Measurements from ENCODE around the gene SLC25A11. TPM values are rescaled to one million over a fixed set of nuclear protein-coding genes. Genes with fewer than 3 reads are reported as not detected.

The SLC25A11 gene
- polyA plus RNA-seq, 1 of the 3 experiments (the other 2 are of a cell fraction) = 82.8 TPM

GRCh38 chr17:4937553-4937952 is 2.3 kb downstream of the SLC25A11 start:
- peaks cover 13 to 29% of the 10 kb centered on the region in 2 experiments; a peak in 2 of 4 replicates for H3K4me1 ChIP-seq (ENCODE audit: control insufficient read depth in 1 of 2, insufficient read depth in 2 of 2, low read depth in 1 of 2, low read length in 1 of 2)
- 97% methylated on average over 15 of the region's 16 CpGs for WGBS (ENCODE audit: low lambda C conversion rate)
- no peak for DNase-seq
- no peak overlapping the region for H3K27ac ChIP-seq (ENCODE audit: low read depth in 2 of 2, low read length in 1 of 2)
- no peak overlapping the region for H3K9ac ChIP-seq
- H3K9me3 ChIP-seq = no peaks in the 10 kb centered on the region
- no peaks in the 10 kb centered on the region for H3K27me3 ChIP-seq (ENCODE audit: insufficient read depth)
- H3K4me3 ChIP-seq (ENCODE audit: low read depth in 2 of 2, low read length in 1 of 2) = no peak overlapping the region
- no peaks in the 10 kb centered on the region for H4K20me1 ChIP-seq (ENCODE audit: insufficient read depth)
- peaks cover 38% of the 10 kb centered on the region for H3K79me2 ChIP-seq (ENCODE audit: insufficient read depth)
- ChIA-PET CTCF (interaction anchor here (2.3 kb wide), 1 partner anchor 28 kb away, joined by 11 read pairs; no protein-coding TSS in a partner anchor), POLR2A (no interaction called here)
- H3K9me2 ChIP-seq = no peaks in the 10 kb centered on the region
- H3F3A ChIP-seq (replicated peaks; ENCODE audit: insufficient read depth) = peaks cover 23% of the 10 kb centered on the region
- TF ChIP-seq TAF1 (IDR thresholded peaks at IDR 0.05; ENCODE audit: borderline replicate concordance, low read depth, low read length) (no peak), FOXM1 (IDR thresholded peaks at IDR 0.05; ENCODE audit: low read depth) (no peak), TEAD4 (IDR thresholded peaks at IDR 0.05; ENCODE audit: borderline replicate concordance, insufficient read depth) (no peak), EP300 (IDR thresholded peaks at IDR 0.05; ENCODE audit: borderline replicate concordance in 1 of 2, low read depth in 1 of 2, low read length in 1 of 2) (no peak), GATA2 (CRISPR knock-in tag; IDR thresholded peaks at IDR 0.05) (no peak), USF2 (IDR thresholded peaks at IDR 0.05; ENCODE audit: borderline replicate concordance, low read depth, low read length) (no peak), NRF1 (IDR thresholded peaks at IDR 0.05; ENCODE audit: low read depth, low read length) (no peak), RFX5 (IDR thresholded peaks at IDR 0.05; ENCODE audit: low read length) (no peak), FOSL2 (IDR thresholded peaks at IDR 0.05; ENCODE audit: borderline replicate concordance, low read depth) (no peak), SMC3 (IDR thresholded peaks at IDR 0.05; ENCODE audit: low read depth, low read length) (no peak), CHD2 (IDR thresholded peaks at IDR 0.05; ENCODE audit: low read length, partially characterized antibody) (no peak), MXI1 (IDR thresholded peaks at IDR 0.05; ENCODE audit: low read depth, low read length) (no peak), REST (IDR thresholded peaks at IDR 0.05; ENCODE audit: low read depth, low read length) (no peak), TCF12 (IDR thresholded peaks at IDR 0.05) (no peak), ELF1 (IDR thresholded peaks at IDR 0.05) (no peak), RXRA (IDR thresholded peaks at IDR 0.05; ENCODE audit: borderline replicate concordance, low read depth) (no peak)
- TF ChIP-seq, protein P1, sequence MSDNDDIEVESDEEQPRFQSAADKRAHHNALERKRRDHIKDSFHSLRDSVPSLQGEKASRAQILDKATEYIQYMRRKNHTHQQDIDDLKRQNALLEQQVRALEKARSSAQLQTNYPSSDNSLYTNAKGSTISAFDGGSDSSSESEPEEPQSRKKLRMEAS (IDR thresholded peaks at IDR 0.05; ENCODE audit: low read depth) = no peak
- TF ChIP-seq, protein P2, sequence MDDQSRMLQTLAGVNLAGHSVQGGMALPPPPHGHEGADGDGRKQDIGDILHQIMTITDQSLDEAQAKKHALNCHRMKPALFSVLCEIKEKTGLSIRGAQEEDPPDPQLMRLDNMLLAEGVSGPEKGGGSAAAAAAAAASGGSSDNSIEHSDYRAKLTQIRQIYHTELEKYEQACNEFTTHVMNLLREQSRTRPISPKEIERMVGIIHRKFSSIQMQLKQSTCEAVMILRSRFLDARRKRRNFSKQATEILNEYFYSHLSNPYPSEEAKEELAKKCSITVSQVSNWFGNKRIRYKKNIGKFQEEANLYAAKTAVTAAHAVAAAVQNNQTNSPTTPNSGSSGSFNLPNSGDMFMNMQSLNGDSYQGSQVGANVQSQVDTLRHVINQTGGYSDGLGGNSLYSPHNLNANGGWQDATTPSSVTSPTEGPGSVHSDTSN (IDR thresholded peaks at IDR 0.05) = no peak
- TF ChIP-seq, protein P3, sequence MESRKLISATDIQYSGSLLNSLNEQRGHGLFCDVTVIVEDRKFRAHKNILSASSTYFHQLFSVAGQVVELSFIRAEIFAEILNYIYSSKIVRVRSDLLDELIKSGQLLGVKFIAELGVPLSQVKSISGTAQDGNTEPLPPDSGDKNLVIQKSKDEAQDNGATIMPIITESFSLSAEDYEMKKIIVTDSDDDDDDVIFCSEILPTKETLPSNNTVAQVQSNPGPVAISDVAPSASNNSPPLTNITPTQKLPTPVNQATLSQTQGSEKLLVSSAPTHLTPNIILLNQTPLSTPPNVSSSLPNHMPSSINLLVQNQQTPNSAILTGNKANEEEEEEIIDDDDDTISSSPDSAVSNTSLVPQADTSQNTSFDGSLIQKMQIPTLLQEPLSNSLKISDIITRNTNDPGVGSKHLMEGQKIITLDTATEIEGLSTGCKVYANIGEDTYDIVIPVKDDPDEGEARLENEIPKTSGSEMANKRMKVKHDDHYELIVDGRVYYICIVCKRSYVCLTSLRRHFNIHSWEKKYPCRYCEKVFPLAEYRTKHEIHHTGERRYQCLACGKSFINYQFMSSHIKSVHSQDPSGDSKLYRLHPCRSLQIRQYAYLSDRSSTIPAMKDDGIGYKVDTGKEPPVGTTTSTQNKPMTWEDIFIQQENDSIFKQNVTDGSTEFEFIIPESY (IDR thresholded peaks at IDR 0.05; ENCODE audit: borderline replicate concordance, low read depth) = no peak
- TF ChIP-seq, protein P4, sequence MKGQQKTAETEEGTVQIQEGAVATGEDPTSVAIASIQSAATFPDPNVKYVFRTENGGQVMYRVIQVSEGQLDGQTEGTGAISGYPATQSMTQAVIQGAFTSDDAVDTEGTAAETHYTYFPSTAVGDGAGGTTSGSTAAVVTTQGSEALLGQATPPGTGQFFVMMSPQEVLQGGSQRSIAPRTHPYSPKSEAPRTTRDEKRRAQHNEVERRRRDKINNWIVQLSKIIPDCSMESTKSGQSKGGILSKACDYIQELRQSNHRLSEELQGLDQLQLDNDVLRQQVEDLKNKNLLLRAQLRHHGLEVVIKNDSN (IDR thresholded peaks at IDR 0.05; ENCODE audit: borderline replicate concordance, low read depth) = no peak
- peaks cover 14 to 16% of the 10 kb centered on the region in 2 experiments for H3K36me3 ChIP-seq (replicated peaks in 1 of 2; ENCODE audit: control insufficient read depth in 1 of 2, insufficient read depth in 2 of 2, low read length in 1 of 2)
- H3K4me2 ChIP-seq = no peak overlapping the region; the same call in 1 of the 2 replicates
- no peak overlapping the region for H2AFZ ChIP-seq (ENCODE audit: low read depth)
